ENCODE measurements around the gene MCM9.
"Not testable (repeated sequence)": the region's sequence is repeated elsewhere in the genome, so short reads cannot be mapped to it uniquely, and the experiment has no call there.

MCM9 gene

GRCh38 chr6:118862443-118862842 is 72.5 kb downstream of the MCM9 start:
- DNase-seq (ENCODE audit: low spot score), result no peak

DNA sequence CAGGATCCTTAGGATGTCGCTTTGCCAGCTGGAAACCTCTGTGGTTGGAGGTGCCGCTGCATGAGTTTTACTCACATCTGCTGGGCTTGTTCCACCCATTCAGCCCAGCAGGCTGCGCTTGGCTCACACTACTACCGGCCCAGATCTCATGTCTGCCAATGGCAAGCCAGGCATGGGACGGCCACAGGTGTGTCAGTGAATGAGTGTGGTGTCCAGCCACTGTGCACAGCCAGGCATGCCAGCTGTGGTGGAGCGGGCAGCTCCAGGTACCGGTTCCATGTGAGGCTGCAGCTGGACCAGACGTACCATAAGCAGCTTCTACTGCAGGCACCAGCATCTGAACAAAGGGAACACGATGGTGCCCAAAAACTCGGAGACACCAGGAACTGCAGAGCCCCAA is 74.1 kb downstream of the MCM9 start:
- DNase-seq (ENCODE audit: low spot score), result no peak

GRCh38 chr6:118860363-118860762 is 74.6 kb downstream of the MCM9 start:
- DNase-seq (ENCODE audit: low spot score), result no peak

GRCh38 chr6:118859517-118860064 is 75.4 kb downstream of the MCM9 start:
- no peak for DNase-seq (ENCODE audit: low spot score)

DNA sequence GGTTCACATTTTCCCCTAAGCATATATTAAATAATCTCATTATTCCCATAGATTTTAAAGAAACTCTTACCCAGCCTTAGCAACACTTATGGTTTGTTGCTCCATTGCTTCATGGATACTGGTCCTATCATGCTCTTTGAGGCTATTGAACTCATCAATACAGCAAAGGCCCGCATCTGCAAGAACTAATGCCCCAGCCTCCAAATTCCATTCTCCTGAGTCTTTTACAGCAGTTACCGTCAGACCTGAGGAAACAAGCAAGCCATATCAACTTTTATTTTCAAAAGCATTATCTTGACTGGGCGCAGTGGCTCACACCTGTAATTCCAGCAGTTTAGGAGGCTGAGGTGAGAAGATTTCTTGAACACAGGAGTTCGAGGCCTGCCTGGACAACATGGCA is 78.7 kb downstream of the MCM9 start:
- no peak for DNase-seq (ENCODE audit: low spot score)

- DNase-seq (ENCODE audit: low spot score), result no peak
Observed at GRCh38 chr6:118853408-118853807, 81.6 kb downstream of the MCM9 start.

- no peak for DNase-seq (ENCODE audit: low spot score)
Observed at GRCh38 chr6:118844915-118845314, 90.0 kb downstream of the MCM9 start.

GRCh38 chr6:118843685-118844390 is 91.1 kb downstream of the MCM9 start:
- no peak for DNase-seq (ENCODE audit: low spot score)

GRCh38 chr6:118830691-118831090 is 104.3 kb downstream of the MCM9 start:
- DNase-seq (ENCODE audit: low spot score), result no peak

DNA sequence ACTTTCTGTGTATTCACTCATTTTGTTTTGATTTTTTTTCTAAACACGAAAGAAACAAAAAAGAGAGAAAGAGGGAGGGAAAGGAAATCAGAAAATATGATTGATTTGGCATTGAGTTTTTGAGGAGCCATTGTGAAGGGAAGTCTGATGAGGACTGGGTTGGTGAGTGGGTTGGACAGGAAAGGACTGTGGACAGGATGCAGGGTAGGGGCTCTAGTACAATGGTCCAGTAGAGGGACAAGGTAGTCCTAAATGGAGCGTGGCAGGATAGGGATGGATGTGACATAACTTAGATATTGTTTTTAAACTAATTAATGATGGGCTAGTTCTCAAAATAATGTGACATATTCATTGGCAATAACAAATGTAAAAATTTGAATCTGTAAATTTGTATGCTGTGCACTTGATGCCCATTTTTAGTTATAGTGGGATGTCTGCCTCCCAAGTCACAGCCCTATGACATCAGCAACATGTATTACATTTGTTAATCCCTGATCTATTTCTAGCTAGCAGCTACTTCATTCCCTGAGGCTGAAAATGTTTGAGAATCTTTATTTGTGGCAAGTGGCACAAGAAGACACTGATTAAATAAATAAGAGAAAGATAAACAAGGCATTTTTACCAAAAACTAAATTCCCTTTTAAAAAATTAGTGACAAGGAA is 105.0 kb downstream of the MCM9 start:
- no peak for DNase-seq (ENCODE audit: low spot score)

DNA sequence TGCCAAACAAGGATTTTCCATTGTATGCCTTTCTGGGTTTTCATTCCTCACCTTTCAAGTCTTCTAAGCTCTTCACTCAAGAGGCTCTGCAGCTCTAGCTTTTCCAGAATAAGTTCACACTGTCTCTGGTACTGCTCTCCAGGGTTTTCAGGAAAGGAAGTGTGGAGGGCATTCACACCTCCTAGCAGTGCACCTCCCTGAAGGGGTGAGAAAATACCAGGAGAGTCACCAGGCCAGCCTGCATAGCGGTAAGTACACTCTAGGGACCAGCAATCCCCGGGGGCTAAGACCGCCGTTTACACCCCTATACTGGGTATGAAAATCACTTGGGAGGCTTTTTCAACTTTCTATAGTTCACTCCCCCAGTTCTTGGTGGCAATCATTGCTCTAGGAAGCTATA is 108.9 kb downstream of the MCM9 start:
- DNase-seq (ENCODE audit: low spot score), result no peak

- DNase-seq (ENCODE audit: low spot score), result no peak
Observed at GRCh38 chr6:118825661-118826060, 109.3 kb downstream of the MCM9 start.

- no peak for DNase-seq (ENCODE audit: low spot score)
Observed at GRCh38 chr6:118815495-118815894, 119.5 kb downstream of the MCM9 start.

GRCh38 chr6:118813775-118814174 is 121.2 kb downstream of the MCM9 start:
- no peak for DNase-seq (ENCODE audit: low spot score)

DNA sequence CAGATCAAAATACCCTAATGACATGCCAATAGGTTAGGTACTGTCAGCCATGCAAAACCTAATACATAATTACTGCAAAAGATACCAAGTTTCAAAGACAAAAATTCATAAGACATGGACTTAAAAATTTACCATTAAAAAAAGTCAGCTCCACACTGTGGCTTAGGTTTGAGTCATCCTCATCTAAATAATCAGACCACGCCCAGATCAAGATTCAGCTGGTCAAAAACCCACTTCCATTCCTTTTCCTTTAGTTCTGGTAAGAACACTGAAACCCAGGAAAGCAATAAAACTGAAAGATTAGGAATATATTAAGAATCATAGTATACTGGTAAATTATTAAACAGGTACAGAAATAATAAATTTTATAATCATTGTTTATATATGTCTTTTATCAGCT is 122.0 kb downstream of the MCM9 start:
- DNase-seq (ENCODE audit: low spot score), result no peak

GRCh38 chr6:118810420-118811027 is 124.4 kb downstream of the MCM9 start:
- DNase-seq (ENCODE audit: low spot score), result no peak

GRCh38 chr6:118808793-118809638 is 125.9 kb downstream of the MCM9 start:
- DNase-seq (ENCODE audit: low spot score), result no peak

- no peak for DNase-seq (ENCODE audit: low spot score)
Observed at GRCh38 chr6:118804091-118804490, 130.9 kb downstream of the MCM9 start.

DNA sequence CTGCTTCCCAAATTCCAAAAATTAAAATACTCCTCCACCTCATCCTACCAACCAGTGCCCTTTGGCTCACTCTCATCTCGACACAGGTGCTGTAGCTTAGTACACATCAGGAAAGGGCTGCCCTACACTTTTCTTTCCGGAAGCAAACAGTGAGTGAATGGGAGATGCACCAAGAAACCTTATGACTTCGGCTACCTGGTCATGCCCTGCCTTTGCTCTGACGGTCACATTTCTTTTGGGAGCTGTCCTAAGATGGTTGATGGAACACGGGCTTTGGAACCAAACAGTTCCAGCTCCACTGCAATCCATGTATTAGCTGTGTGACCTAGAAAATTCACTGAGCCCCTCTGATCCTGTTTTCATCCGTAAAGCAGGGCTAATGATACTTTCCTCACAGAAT is 133.7 kb downstream of the MCM9 start:
- DNase-seq (ENCODE audit: low spot score), result no peak

DNA sequence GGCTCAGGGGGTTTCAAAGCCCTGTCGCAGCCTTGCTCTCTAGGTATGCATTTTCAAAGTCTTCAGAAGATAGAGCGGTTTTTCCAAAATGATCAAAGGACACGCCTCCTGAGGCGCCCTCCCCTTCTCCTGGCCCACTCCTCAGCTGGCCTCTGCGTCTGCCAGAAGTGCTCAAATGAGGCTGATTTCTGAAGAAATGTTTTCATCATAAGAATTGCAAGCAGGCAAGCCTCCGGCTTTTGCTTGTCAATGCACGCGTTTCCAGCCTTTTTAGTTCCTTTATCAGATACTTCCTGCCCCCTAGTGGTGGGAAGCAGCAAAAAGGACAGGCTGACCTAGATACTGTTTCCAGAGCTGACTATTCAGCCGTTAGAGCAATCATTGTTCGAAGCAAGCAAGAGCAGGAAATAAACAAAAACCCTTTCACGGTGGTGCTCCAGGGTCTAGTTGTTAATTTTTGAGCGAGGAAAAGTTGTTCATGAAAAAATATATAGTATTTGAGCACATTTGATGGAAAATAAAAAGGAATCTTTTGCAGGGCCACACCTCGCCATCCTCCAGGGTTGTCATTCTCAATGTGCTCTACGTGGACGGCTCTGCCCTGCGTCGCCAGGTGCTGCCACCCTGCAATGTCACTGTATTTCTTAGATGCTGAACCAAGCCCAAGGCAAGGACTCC is 134.4 kb downstream of the MCM9 start:
- peak; percentile 87 for DNase-seq (ENCODE audit: low spot score)

DNA sequence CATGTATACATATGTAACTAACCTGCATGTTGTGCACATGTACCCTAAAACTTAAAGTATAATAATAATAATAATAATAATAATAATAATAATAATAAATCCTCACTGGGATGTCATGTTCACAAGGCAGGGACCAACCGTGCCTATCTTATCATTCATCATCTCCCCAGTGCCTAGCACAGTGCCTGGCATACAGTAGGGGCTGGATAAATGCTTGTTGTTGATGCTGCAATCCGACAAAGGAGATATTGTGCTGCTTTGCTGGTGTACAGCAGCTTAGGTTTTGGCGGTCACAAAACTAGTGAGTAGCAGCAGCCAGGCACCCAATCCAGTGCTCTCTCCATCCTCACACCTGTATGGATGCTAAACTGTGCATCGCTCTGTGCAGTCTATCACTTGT is 135.1 kb downstream of the MCM9 start:
- DNase-seq (ENCODE audit: low spot score), result no peak

GRCh38 chr6:118796548-118796947 is 138.4 kb downstream of the MCM9 start:
- not testable (repeated sequence) for DNase-seq (ENCODE audit: low spot score)
